ENCODE data around the gene UCKL1.

UCKL1 gene

DNA sequence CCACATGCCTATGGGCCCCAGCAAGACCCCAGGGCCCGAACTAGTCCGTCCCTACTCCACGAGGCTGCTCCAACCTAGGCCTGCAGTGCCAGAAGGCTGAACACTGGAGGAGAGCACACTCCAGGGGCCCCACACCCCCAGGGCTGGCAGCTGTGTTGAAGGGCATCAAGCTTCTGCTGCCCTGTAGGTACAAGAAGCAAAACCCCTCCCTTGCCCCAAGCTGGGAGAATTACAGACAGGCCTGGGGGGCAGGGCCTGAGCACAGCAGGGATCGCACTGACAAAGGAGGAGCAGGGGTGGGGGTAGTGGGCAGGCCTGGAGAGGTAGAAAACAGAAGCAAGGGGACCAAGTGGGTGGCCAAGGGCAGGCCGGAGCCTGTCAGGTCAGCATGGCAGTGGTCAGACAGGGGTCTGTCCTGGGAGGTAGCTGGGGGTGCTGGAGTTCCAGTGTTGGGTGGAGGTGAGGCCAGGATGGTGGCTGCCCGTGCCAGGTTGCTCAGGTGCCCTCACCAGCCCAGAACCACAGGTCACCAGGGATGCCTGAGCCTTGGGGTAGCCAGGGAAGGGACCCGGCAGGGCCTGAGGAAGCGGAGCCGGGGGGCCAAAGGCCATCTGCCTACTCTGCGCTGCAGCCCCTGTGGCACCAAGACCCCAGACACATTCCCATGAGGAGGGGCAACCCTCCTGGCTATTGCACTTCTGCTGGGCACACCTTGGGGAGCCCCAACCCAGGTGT lies 2.9 kb upstream of the UCKL1 start:
- DNase-seq = no peak

DNA sequence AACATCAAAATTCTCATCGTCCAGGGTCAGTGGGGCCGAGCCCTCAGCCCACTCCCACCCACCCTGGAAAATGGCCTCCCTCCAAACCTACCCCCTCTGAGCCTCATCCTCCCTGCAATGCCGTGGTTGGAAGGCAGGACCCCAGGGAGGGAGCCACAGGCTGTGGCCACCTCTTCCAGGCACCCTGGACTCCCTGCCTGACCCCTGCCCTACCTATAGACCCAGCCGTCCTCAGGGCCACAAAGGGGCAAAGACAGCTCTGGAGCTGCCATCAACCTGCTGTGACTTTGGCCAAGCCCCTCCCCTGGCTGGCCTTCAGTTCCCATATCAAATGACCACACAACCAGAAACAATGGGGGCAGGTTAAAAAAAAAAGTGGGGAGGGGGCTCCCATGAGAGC lies 2.3 kb upstream of the UCKL1 start:
- no peak for DNase-seq

DNA sequence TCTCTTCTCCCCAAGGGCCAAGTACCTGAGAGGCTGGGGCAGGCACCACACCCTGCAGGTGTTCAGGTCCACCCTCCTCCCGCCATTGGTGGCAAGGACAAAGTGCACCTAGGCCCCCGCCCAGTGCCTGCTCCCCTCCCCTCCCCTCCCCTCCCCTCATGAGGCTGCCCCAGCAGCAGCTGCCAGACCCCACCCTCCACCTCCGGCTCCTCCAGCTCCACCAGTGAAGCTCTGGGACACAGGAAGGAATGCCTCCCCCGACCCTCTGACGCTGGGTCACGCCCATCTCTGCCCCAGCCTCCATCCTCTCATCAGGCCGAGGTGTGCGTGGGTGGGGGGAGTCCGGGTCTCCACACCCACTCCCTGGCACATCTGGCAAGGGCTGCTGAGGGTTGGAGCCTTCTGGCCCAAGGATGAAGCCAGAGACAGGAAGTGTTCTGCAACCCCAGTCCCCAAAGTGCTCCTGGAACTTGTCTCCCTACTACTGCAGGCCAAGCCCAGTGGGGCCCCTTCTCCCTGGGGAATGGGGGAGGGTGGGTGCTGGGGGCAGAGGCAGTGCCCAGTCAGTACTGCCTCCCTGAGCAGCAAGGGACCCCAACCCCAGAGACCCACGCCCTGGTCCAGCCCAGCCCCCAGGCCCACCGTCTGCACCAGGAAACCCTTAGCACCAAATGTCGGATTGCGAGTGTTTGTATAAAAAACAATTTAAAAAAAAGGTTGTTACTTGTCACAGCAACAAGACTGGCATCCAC lies 1.6 kb upstream of the UCKL1 start:
- DNase-seq = peak; percentile 56 to 75

DNA sequence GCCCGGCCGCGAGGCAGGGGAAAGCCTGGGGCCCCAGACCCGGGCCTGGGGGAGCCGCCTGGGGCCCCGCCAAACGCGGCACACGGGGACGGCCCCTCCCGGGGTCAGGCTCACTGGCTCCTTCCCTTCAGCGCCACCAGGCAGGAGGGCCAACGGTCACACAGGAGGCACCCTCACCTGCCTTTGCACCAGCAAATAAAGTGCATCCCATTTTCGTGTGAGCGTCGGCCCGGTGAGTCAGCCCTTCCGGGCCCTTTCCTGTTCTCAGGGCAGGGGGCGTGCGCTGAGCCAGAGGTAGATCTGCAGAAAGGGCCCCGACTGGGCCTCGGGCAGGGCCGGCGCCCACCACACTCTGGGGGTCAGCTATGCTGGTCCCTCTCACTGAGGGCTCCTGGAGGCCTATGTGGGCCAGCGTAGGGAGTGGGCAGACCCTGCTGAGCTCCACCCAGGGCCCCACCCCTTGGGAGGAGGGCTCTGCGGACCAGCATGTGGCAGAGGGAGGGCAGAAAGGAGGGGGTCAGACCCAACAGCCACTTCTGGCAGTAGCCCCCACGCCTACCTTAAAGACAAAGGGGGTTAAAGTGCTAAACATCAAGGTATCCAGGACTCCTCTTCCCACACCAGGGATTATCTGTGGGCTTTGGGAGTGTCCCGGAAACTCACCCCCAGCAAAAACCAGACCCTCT lies 931 bp upstream of the UCKL1 start:
- peak; percentile 75 to 79 for DNase-seq

DNA sequence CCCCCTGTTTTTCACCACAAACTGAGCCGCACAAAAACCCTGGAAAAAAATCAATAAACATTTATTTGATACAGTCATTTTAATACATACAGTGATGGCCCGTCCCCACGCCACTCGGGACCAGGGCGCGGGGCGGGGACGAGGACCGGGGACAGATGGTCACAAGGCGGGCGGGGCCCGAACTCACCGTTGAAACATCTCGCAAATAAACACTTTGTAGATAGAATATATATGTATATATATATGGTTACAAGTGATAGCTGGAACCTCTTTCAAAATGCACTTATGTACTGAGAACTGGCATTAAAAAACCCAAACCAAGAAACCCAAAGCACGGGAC lies 418 bp upstream of the UCKL1 start:
- no peak for DNase-seq

DNA sequence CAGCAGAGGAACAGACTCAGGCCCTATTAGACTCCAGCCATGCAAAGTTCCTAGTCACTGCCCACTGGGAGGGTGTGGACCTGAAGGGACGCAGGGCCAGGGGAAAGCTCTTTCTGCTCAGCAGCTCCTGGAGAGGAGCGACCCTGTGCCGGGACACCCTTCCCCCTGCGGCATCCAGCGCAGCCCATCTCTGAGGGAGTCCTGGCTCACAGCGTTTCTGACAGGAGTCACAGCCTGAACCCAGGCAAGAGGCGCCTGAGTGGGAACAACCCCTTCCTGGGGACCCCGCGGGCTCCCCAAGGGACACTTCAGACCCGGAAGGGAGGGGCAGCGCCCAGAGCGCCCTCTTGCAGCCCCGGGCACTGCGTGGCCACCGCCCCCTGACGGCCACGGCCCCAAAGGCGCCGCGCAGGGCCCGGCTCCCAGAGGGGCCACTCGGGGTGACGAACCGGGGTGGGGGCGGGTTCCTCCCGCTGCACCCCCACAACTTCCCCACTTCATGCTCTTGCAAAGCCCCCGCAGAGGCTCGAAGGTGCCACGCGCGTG lies 862 bp downstream of the UCKL1 start:
- DNase-seq = peak; percentile 41 to 59

DNA sequence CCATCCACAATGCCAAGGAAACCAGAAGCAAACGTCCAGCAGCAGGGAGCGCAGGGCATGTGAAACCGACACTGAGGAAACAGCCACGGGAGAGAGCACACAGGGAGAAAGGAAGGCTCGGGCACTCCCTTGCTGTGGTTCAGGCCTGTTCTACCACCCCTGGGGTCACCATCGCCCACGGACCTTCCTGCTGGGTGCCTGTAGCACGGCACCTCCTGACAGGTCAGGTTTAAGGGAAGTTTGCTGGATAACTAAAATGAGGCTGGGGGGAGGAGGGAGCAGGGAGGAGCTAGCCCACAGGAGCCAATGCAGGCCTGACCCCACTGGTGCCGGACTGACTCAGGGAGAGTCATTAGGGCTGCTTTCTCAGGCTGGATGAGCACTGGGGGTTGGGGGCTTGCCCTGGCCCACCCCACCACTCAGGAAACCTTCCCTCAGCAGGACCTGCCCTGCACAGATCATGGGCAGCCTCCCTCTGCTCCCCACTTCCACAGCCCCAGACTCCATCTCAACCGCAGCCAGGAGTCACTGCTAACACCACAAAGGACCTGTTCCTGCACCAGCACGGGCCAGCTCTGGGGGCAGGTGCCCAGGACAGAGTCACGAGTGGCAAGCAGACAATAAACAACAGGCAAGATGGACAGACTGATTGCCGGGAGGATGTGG lies 2.3 kb downstream of the UCKL1 start:
- no peak for DNase-seq

DNA sequence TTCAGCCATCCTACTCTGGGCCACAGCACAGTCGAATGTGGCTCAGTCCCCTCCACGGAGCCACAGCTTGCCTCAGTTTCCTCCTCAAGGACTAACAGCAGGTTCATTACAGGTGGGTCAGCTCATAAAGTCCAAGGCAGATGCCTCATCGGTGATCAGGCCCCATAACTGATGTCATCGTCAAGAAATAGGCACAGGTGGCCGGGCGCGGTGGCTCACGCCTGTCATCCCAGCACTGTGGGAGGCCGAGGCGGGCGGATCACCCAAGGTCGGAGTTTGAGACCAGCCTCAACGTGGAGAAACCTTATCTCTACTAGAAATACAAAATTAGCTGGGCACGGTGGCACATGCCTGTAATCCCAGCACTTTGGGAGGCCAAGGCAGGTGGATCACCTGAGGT lies 3.4 kb downstream of the UCKL1 start:
- no peak for DNase-seq

DNA sequence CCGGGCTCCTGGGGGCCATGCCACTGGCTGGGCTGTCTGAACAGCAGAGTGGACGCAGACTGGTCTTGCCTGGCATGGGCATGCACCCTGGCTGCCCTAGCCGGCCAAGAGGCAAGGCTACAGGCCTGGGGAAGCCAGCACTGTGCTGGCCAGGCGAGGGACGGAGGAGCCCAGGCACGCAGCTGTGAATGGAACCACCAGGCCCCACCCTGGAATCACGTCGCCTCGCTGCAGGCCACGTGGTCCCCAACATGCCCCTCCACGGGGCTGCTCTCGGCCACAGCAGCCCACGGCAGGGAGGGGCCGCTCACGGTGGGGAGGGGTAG lies 4.0 kb downstream of the UCKL1 start:
- DNase-seq = no peak

DNA sequence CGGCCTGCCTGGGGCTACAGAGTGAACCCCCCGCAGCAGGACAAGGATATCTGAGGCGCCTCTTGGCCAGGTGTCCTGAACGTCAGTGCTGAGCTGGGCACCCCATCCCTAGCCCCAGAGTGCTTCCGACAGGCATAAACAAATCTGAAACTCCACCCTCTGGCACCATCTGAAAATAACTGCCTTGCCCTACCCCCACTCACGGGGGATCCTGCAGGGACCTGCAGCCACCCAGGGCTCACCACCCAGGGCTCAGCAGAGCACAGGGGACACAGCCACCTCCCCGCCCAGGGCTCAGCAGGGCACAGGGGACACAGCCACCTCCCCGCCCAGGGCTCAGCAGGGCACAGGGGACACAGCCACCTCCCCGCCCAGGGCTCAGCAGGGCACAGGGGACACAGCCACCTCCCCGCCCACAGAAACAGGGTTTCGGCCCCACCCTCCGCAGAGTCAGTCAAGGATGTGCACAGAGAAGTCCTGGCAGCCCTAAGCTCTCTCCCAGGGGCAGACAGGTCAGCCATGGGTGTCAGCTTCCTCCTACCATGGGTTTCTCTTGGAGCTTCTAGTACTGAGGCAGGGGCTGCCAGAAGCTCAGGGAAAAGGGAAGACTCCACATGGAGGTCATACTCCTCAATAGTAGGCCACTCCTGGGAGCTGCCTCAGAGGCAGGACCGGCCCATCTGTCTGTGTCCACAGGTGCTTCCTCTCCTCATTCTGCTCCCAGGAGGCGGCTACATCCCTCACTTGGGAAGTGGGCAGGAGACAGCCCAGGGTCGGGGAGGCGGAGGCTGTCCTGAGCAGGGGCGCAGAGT lies 4.6 kb downstream of the UCKL1 start:
- no peak for DNase-seq

DNA sequence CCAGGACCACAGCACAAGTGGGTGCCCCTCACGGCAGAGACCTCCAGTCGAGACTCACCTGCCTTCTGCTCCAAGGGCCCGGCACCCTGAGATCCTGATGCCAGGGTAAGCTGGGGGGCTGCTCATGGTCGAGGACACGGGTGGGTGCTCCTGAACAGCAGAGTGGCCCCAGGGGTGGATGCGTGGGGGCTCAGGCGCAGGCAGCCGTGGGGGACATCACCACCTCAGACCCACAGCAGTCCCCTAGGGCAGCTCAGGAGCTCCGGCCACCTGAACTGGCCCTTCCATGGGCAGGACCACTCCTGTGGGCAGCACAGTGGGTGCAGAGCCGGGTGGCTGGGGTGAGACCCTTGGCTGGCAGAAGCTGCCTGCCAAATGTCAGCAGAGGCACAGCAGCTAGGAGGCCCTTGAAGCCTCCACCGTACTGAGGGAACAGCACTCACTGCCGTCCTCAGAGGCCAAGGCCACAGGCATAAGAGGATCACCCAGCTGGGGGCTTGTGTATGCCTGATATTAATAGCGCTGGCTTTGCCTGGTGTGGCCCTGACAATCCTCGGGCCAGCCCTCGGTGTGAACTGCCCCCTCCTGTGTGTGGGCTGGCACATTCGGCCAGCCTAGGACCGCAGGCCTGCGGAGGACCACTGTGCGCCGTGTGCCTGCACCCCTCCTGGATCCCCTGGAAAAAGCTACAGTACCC lies 5.4 kb downstream of the UCKL1 start:
- DNase-seq = no peak

DNA sequence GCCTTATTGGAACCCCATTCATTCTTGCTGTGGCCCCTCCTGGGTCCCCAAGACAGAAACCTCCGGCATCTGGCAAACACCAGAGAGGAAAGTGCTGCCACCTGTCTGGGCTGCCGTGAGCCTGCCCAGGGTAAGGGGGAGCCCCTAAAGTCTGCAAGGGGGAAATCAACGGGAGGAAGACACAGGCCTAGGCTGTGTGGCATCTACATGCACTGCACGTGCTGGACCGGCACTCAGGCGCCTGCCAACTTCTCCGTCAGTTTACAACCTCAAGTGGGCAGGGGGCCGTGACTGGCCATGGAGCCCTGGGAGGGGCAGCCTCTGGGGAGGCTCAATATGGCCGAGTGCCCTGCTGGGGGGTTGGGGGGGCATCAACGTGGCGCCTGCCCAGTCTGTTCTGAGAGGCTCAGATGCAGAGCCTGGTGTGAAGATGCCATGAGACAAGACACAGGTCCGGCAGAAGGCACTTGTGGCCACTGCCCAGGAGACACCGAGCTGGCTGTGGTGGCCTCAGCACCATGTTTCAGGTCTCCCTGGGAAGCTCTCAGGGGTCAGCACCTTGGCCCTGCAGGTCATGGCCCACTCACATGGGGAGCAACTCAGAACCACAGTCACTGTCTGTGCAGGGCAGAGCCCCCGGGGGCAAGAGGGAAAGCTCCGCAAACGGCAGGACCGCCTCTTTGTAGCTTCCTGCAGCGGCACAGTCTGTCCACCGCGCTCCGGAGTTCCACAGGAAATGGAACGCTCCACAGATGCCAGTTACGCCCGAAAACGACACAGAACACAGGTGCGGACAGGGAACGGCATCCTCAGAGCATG lies 8.4 kb downstream of the UCKL1 start:
- DNase-seq = no peak

DNA sequence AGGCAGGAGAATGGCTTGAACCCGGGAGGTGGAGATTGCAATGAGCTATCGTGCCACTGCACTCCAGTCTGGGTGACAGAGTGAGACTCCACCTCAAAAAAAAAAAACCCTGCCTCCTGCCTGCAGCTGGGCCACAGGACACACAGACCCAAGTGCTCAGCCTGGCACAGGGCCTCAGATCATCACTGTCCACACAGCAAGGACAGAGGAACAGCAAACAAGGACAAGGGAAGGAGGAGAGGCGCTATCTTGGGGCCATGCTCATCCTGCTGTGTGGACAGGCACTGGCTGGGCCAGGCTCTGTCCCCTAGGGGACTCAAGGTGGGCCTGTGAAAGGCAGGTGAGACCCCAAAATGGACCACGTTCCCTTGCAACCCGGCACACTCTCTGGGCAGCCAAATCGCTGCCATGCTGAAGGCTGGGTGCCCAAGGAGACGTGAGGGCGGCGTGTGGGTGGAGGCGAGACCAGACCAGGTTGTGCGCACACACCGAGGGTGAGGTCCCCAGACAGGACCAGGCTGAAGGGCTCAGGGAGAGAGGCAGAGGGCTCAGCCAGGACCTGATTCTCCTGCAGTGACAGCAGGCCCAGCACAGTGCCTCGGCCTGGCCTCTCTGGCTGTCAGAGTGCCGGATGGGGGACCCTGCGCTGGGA lies 9.1 kb downstream of the UCKL1 start:
- no peak for DNase-seq

DNA sequence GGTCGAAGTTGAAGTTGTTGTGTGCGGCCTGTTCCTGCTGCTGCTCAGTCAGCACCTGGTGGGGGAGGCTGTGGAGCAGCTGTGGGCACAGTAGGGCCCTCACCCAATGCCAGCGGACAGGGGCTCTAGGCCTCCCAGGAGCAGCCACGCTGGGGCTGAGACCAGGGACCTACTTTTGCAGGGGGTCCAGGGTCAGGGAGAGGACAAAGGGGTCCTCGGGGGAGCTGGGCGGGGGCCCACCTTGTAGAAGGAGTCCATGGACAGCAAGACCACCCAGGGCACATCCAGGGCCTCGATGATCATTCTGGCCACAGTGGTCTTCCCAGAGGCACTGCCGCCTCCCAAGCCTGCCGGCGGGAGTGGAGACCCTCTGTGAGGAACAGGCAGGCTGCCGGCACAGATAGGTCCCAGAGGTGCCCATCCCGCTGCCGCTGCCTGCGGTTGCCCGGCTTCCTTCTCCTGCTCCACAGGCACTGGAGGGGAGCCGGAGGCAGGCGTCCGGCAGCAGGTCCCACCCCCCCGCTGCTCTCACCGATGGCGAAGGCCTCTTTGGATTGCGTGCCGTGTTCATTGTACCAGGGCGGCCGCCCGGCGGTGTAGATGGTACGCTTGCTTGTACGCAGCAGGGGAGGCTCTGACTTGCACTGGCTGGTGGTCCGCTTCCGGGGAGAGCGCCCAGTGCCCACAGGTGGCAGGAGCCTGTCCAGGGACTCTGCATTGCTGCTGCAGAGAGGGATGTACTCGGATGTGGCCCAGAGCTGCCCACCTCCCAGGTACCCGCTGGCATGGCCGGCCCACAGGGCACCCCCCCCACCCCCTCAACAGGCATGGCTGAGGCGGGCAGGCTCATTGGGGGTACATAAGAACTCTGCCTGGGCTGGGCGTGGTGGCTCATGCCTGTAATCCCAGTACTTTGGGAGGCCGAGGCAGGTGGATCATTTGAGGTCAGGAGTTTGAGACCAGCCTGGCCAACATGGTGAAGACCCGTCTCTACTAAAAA lies 10.0 kb downstream of the UCKL1 start:
- no peak for DNase-seq

DNA sequence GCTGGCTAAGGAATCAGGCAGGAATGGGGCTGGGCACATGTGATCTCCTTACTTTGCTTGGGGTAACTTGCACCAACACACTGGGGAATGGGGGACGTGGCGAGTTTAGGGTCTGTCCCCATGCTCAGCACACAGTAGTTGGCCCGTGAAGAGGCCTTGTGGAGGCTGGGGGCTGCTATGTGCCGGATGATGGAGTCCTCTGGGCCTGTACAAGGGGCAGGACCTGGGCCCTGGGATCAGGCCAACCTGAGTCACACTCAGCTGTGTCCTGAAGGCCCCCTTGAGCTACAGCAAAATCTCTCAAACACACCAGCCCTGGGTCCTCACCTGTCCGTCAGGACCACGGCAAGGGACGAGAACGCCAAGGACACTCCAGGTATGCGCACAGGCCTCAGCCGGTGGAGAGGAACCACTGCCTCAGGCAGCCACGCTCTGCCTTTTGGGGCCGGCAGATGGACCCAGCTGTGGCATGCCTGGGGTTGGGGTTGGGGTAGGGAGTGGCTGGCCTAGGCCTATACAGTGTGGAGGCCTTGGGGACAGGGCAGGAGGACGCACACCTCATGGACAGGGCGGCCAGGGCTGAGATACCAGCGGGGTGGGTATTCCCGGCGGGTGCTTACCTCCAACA lies 11.1 kb downstream of the UCKL1 start:
- no peak for DNase-seq

DNA sequence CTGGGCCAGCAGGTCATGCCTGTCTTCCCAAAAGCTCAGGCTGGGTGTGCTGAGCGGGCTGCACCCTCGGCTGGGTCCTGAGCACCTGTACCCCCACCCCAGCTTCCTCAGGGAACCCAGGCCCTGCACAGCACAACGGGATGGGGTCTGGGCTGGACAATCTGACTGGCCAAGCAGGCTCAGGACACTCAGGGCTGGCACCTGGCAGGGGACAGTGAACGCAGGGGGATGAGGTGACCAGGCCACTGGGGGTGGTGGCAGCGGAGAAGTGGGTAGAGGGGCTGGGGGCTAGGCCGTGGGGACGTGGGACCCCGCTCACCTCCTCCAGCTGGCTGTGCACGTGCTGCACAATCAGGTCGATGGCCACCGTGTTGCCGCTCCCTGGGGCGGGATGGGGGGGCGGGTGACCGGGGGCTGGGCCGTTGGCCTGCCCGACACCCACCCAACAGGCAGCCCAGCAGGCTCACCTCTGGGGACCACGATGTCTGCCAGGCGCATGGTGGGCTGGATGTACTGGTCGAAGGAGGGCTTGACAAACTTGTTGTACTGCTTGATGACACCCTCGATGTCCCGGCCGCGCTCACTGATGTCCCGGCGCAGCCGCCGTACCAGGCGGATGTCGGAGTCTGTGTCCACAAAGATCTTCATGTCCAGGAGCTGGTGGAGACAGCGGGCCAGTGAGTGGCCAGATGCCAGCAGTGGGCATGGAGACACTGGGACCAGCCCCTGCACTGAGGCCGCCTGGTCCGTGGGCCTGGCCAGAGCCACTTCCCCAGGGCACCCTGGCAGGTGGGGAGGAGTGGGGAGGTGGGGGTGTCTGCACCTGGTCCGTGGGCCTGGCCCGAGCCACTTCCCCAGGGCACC lies 11.9 kb downstream of the UCKL1 start:
- DNase-seq = no peak

DNA sequence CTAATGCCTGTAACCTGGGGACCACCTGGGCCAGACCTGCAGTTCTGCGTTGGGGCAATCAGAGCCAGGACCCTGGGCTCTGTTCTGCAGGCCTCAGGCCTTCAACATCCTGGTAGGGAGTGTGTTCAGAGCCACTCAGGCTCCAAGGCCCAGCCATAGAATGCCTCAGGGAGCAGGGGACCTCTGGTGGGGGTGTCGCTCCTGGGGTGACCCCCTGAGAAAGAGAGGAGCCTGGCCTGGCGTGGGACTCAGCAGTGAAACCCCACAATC lies 12.5 kb downstream of the UCKL1 start:
- no peak for DNase-seq

All from stimulated activated CD4-positive, alpha-beta T cell treated with anti-CD3 and anti-CD28 coated beads, Interleukin-4, amount 100 ng/mL, for 4 hours (primary cell).